Stimulated activated CD4-positive, alpha-beta T cell treated with anti-CD3 and anti-CD28 coated beads, Interleukin-15, amount 100 ng/mL, for 48 hours (primary cell): ENCODE measurements around the gene NPFF.
A peak's percentile ranks its signal among the peaks of the same experiment; 100 is the strongest.
"Not testable (repeated sequence)": the region's sequence is repeated elsewhere in the genome, so short reads cannot be mapped to it uniquely, and the experiment has no call there.

ENCODE experiments used
- DNase-seq, 2 donors: peaks; one replicate each; pipeline ENCODE4 v3.0.0-alpha.2; 2020; ENCODE audit warnings: low read depth in 2 of 2

Gene NPFF

GRCh38 chr12:53506881-53507602, at the start of gene NPFF:
TSS of gene NPFF (minus strand) at chr12:53507484. CDS start at chr12:53507474, 10 bp downstream.
- DNase-seq: no peak

- DNase-seq: no peak
These were observed 45.4 kb upstream of the NPFF start for GRCh38 chr12:53552361-53553327.

GRCh38 chr12:53551889-53552291, 44.6 kb upstream of the NPFF start:
- DNase-seq: no peak

- DNase-seq: no peak
These were observed 43.3 kb upstream of the NPFF start for GRCh38 chr12:53550595-53550994.

- not testable (repeated sequence) for DNase-seq
These were observed 42.8 kb upstream of the NPFF start for GRCh38 chr12:53550131-53550530.

GRCh38 chr12:53548354-53548753, 41.1 kb upstream of the NPFF start:
- not testable (repeated sequence) for DNase-seq

- peak; percentile 29 to 34 for DNase-seq
These were observed 36.3 kb upstream of the NPFF start for GRCh38 chr12:53543539-53543938.

- DNase-seq: no peak
These were observed 32.2 kb upstream of the NPFF start for GRCh38 chr12:53539526-53539925.

- DNase-seq: no peak
These were observed 31.0 kb upstream of the NPFF start for GRCh38 chr12:53538209-53538689.

GRCh38 chr12:53536962-53537361, 29.7 kb upstream of the NPFF start:
- no peak for DNase-seq

- DNase-seq: no peak
These were observed 26.2 kb upstream of the NPFF start for GRCh38 chr12:53533471-53533870.

GRCh38 chr12:53532524-53533445, 25.5 kb upstream of the NPFF start:
- no peak for DNase-seq

GRCh38 chr12:53532021-53532420, 24.7 kb upstream of the NPFF start:
- no peak for DNase-seq

- no peak for DNase-seq
These were observed 23.6 kb upstream of the NPFF start for GRCh38 chr12:53530920-53531319.

GRCh38 chr12:53530061-53530460, 22.8 kb upstream of the NPFF start:
- no peak for DNase-seq

- no peak for DNase-seq
These were observed 17.2 kb upstream of the NPFF start for GRCh38 chr12:53524476-53524875.

GRCh38 chr12:53523131-53523530, 15.8 kb upstream of the NPFF start:
- DNase-seq: no peak

- DNase-seq: no peak
These were observed 11.1 kb upstream of the NPFF start for GRCh38 chr12:53518381-53518780.

- no peak for DNase-seq
These were observed 9.6 kb upstream of the NPFF start for GRCh38 chr12:53516758-53517455.

GRCh38 chr12:53515291-53515680, 8.0 kb upstream of the NPFF start:
- no peak for DNase-seq
